Osteoblast (primary cell): ENCODE results near the gene USP33. TPM values are rescaled to one million over a fixed set of nuclear protein-coding genes. Genes with fewer than 3 reads are reported as not detected.
A peak's percentile ranks its signal among the peaks of the same experiment; 100 is the strongest.

Experiments
- DNase-seq: peaks from one replicate; pipeline ENCODE4 v3.0.0; 2011; ENCODE audit warnings: low spot score, mixed read lengths; ENCODE audit not compliant: insufficient read length; ENCODE audit errors: missing footprints
- H2AFZ ChIP-seq: 2 replicates; pipeline ENCODE4 v1.6.0; 2011; ENCODE audit warnings: mild to moderate bottlenecking, low read length
- H3K27ac ChIP-seq: 2 replicates; pipeline ENCODE4 v1.5.1; 2011; ENCODE audit warnings: mild to moderate bottlenecking, low read depth, low read length, moderate library complexity
- H3K27me3 ChIP-seq: 2 replicates; pipeline ENCODE4 v1.6.0; 2012; ENCODE audit warnings: mild to moderate bottlenecking, control low read depth, inconsistent platforms, low read length, moderate library complexity; ENCODE audit not compliant: insufficient read depth
- H3K36me3 ChIP-seq: 2 replicates; pipeline ENCODE4 v1.5.1; 2011; ENCODE audit warnings: mild to moderate bottlenecking, low read length, control low read depth, moderate library complexity; ENCODE audit not compliant: insufficient read depth
- H3K4me1 ChIP-seq: 2 replicates; pipeline ENCODE4 v1.5.1; 2011; ENCODE audit warnings: mild to moderate bottlenecking, low read length, control low read depth, moderate library complexity; ENCODE audit not compliant: insufficient read depth
- H3K4me2 ChIP-seq: 2 replicates; pipeline ENCODE4 v1.6.0; 2011; ENCODE audit warnings: mild to moderate bottlenecking, low read length; ENCODE audit not compliant: insufficient read depth
- H3K4me3 ChIP-seq: fragments of 200-600 bp; sonication (generic); 3 replicates; pipeline ENCODE4 v1.5.1; 2012; ENCODE audit warnings: mild to moderate bottlenecking, low read length, inconsistent platforms; ENCODE audit not compliant: insufficient read depth
- H3K79me2 ChIP-seq: 2 replicates; pipeline ENCODE4 v1.6.0; 2012; ENCODE audit warnings: mild to moderate bottlenecking, low read length, control low read depth, inconsistent platforms; ENCODE audit not compliant: insufficient read depth
- H3K9me3 ChIP-seq: 2 replicates; pipeline ENCODE4 v1.5.1; 2011; ENCODE audit warnings: low read depth, low read length, control low read depth
- H4K20me1 ChIP-seq: 2 replicates; pipeline ENCODE4 v1.6.0; 2012; ENCODE audit warnings: mild to moderate bottlenecking, low read length, control low read depth; ENCODE audit not compliant: insufficient read depth
- total RNA-seq: library from RNA; depleted of rRNA; stranded (reverse); fragments of >200 nt; gene quantifications from 2 replicates; pipeline ENCODE4 v1.2.3, GENCODE V29; 2012
- TF ChIP-seq, protein P1 (sequence below): IDR thresholded peaks from 2 replicates; pipeline ENCODE4 v1.5.1; 2011; ENCODE audit warnings: mild to moderate bottlenecking, low read depth, low read length, moderate library complexity; ENCODE audit errors: extremely low read depth

USP33 gene
- total RNA-seq, 1 donor = 89.8 TPM

GRCh38 chr1:77672374-77672773, 87.3 kb downstream of the USP33 start:
- Histone ChIP-seq H3K4me1 (peaks cover 37% of the 10 kb centered on the region), H3K27ac (peak overlapping the region; percentile 56), H3K9me3 (no peaks in the 10 kb centered on the region), H3K4me3 (peak overlapping the region; percentile 34), H4K20me1 (peaks cover 17% of the 10 kb centered on the region), H3K27me3 (no peaks in the 10 kb centered on the region), H2AFZ (no peak overlapping the region), H3K4me2 (peak overlapping the region; percentile 72), H3K36me3 (no peaks in the 10 kb centered on the region), H3K79me2 (peaks cover 99% of the 10 kb centered on the region)
- TF ChIP-seq, protein P1, sequence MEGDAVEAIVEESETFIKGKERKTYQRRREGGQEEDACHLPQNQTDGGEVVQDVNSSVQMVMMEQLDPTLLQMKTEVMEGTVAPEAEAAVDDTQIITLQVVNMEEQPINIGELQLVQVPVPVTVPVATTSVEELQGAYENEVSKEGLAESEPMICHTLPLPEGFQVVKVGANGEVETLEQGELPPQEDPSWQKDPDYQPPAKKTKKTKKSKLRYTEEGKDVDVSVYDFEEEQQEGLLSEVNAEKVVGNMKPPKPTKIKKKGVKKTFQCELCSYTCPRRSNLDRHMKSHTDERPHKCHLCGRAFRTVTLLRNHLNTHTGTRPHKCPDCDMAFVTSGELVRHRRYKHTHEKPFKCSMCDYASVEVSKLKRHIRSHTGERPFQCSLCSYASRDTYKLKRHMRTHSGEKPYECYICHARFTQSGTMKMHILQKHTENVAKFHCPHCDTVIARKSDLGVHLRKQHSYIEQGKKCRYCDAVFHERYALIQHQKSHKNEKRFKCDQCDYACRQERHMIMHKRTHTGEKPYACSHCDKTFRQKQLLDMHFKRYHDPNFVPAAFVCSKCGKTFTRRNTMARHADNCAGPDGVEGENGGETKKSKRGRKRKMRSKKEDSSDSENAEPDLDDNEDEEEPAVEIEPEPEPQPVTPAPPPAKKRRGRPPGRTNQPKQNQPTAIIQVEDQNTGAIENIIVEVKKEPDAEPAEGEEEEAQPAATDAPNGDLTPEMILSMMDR = no peak
- DNase-seq = peak; percentile 22

- H3K36me3 ChIP-seq = no peaks in the 10 kb centered on the region
- H3K79me2 ChIP-seq = peaks cover 99% of the 10 kb centered on the region
- DNase-seq = no peak
- H3K4me1 ChIP-seq = peaks cover 37% of the 10 kb centered on the region
- TF ChIP-seq, protein P1 = no peak
- no peak overlapping the region for H2AFZ ChIP-seq
- peak overlapping the region; percentile 34 for H3K4me3 ChIP-seq
- no peaks in the 10 kb centered on the region for H3K9me3 ChIP-seq
- peak overlapping the region; percentile 72 for H3K4me2 ChIP-seq
- no peaks in the 10 kb centered on the region for H3K27me3 ChIP-seq
- H4K20me1 ChIP-seq = peaks cover 18% of the 10 kb centered on the region
- H3K27ac ChIP-seq = peak overlapping the region; percentile 56
Measured at GRCh38 chr1:77671836-77672235, 87.8 kb downstream of the USP33 start.

DNA sequence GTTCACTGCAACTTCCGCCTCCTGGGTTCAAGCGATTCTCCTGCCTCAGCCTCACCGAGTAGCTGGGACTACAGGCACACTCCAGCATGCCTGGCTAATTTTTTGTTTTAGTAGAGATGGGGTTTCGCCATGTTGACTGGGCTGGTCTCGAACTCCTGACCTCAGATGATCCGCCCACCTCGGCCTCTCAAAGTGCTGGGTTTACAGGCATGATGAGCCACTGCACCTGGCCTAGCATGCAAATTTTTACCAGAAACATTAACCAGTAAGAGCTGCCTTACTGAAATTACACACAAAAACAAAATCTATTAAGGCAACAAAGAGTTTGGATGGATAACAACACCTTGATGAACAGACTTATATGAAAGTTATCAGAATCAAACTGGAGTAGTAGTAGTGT, 89.3 kb downstream of the USP33 start:
- Histone ChIP-seq H3K79me2 (peaks cover 100% of the 10 kb centered on the region), H3K9me3 (no peaks in the 10 kb centered on the region), H3K36me3 (no peaks in the 10 kb centered on the region), H4K20me1 (peaks cover 20% of the 10 kb centered on the region), H3K27me3 (no peaks in the 10 kb centered on the region), H2AFZ (no peak overlapping the region), H3K4me2 (no peak overlapping the region), H3K4me3 (no peak overlapping the region), H3K4me1 (peaks cover 37% of the 10 kb centered on the region), H3K27ac (no peak overlapping the region)
- DNase-seq = no peak
- TF ChIP-seq, protein P1 = no peak

- H4K20me1 ChIP-seq = peaks cover 31% of the 10 kb centered on the region
- no peak overlapping the region for H2AFZ ChIP-seq
Measured at GRCh38 chr1:77668924-77669449, 90.7 kb downstream of the USP33 start.

More at GRCh38 chr1:77668924-77669449, 90.7 kb downstream of the USP33 start:
- H3K4me2 ChIP-seq = no peak overlapping the region
- peaks cover 30% of the 10 kb centered on the region for H3K4me1 ChIP-seq
- no peaks in the 10 kb centered on the region for H3K27me3 ChIP-seq
- DNase-seq = no peak
- H3K79me2 ChIP-seq = peaks cover 100% of the 10 kb centered on the region
- H3K9me3 ChIP-seq = no peaks in the 10 kb centered on the region
- H3K4me3 ChIP-seq = no peak overlapping the region
- TF ChIP-seq, protein P1 = no peak
- no peaks in the 10 kb centered on the region for H3K36me3 ChIP-seq
- H3K27ac ChIP-seq = no peak overlapping the region
